GM10847 (cell line): ENCODE measurements around the gene SPPL2B.

Source experiments
- POLR2A ChIP-seq: IDR thresholded peaks from 2 replicates; pipeline ENCODE4 v1.6.1; 2011; ENCODE audit not compliant: insufficient read length; ENCODE audit errors: extremely low read depth

SPPL2B gene

GRCh38 chr19:2290441-2291184 lies 37.9 kb upstream of the SPPL2B start:
- TF ChIP-seq POLR2A, result no peak

GRCh38 chr19:2291185-2291751 lies 37.2 kb upstream of the SPPL2B start:
- TF ChIP-seq POLR2A, result no peak

- TF ChIP-seq POLR2A, result no peak
Measured at GRCh38 chr19:2294687-2295335, 33.7 kb upstream of the SPPL2B start.

- no peak for TF ChIP-seq POLR2A
Measured at GRCh38 chr19:2296141-2296540, 32.3 kb upstream of the SPPL2B start.

GRCh38 chr19:2300533-2300932 lies 28.0 kb upstream of the SPPL2B start:
- no peak for TF ChIP-seq POLR2A

GRCh38 chr19:2302319-2303210 lies 25.9 kb upstream of the SPPL2B start:
- TF ChIP-seq POLR2A, result no peak

GRCh38 chr19:2303211-2303798 lies 25.2 kb upstream of the SPPL2B start:
- TF ChIP-seq POLR2A, result no peak

- no peak for TF ChIP-seq POLR2A
Measured at GRCh38 chr19:2305452-2306280, 22.8 kb upstream of the SPPL2B start.

- no peak for TF ChIP-seq POLR2A
Measured at GRCh38 chr19:2306281-2306806, 22.1 kb upstream of the SPPL2B start.

GRCh38 chr19:2306971-2307370 lies 21.5 kb upstream of the SPPL2B start:
- TF ChIP-seq POLR2A, result no peak

- no peak for TF ChIP-seq POLR2A
Measured at GRCh38 chr19:2307518-2308012, 20.9 kb upstream of the SPPL2B start.

GRCh38 chr19:2308114-2308556 lies 20.3 kb upstream of the SPPL2B start, which contains the start of gene LINGO3:
Gene LINGO3, minus strand, starts transcription at chr19:2308154. Its CDS starts 16,378 bp downstream, at chr19:2291776.
- TF ChIP-seq POLR2A, result no peak

GRCh38 chr19:2309734-2310362 lies 18.6 kb upstream of the SPPL2B start:
- TF ChIP-seq POLR2A, result no peak
